OCI-LY7 (cell line): ENCODE data around the gene BLOC1S2. TPM values are rescaled to one million over a fixed set of nuclear protein-coding genes. Genes with fewer than 3 reads are reported as not detected.

Experiments
- BruUV-seq: library from RNA; stranded (reverse); fragments of 400-500 nt; replicated peaks from 2 replicates; lab custom pipeline; 2021; lab: Mats Ljungman, UMichigan
- CTCF ChIA-PET: fragments of 300-600 bp; sonication (Branson Sonifier 250); formaldehyde crosslinking; loops from one replicate; lab custom pipeline; 2022; ENCODE audit warnings: antibody characterized with exemption; ENCODE audit not compliant: unreplicated experiment; lab: Charles Lee
- POLR2A ChIA-PET: fragments of 300-600 bp; sonication (Branson Sonifier 250); formaldehyde crosslinking; loops from one replicate; lab custom pipeline; 2022; ENCODE audit warnings: antibody characterized with exemption; lab: Charles Lee
- DNase-seq: peaks from one replicate; pipeline ENCODE4 v3.0.0-alpha.2; 2015; ENCODE audit warnings: low spot score
- H2AFZ ChIP-seq: fragments of 200-600 bp; sonication (generic), shearing (Covaris generic); 2 replicates; pipeline ENCODE4 v1.6.1; 2014; ENCODE audit warnings: mild to moderate bottlenecking, antibody characterized with exemption, low read length, moderate library complexity
- H3K27ac ChIP-seq: fragments of 200-600 bp; sonication (generic); 2 replicates; pipeline ENCODE4 v1.5.1; 2014; ENCODE audit warnings: mixed run types, low read depth, mild to moderate bottlenecking, moderate library complexity, low read length, inconsistent platforms; ENCODE audit not compliant: poor library complexity, severe bottlenecking
- H3K36me3 ChIP-seq: fragments of 200-600 bp; sonication (generic); 2 replicates; pipeline ENCODE4 v1.6.1; 2014; ENCODE audit warnings: mild to moderate bottlenecking, antibody characterized with exemption, low read length, moderate library complexity, mixed read lengths; ENCODE audit not compliant: insufficient read depth
- H3K4me1 ChIP-seq: fragments of 200-600 bp; sonication (generic); 2 replicates; pipeline ENCODE4 v1.5.1; 2014; ENCODE audit warnings: mild to moderate bottlenecking, low read length; ENCODE audit not compliant: insufficient read depth, poor library complexity, severe bottlenecking
- H3K4me2 ChIP-seq: fragments of 200-600 bp; sonication (generic); 2 replicates; pipeline ENCODE4 v1.6.1; 2014; ENCODE audit warnings: mild to moderate bottlenecking, low read length
- H3K4me3 ChIP-seq: fragments of 200-600 bp; sonication (generic); 2 replicates; pipeline ENCODE4 v1.5.1; 2014; ENCODE audit warnings: mild to moderate bottlenecking, low read depth, low read length; ENCODE audit not compliant: poor library complexity, severe bottlenecking
- H3K79me2 ChIP-seq: fragments of 200-600 bp; sonication (generic); 2 replicates; pipeline ENCODE4 v1.6.1; 2016; ENCODE audit warnings: low read depth, mild to moderate bottlenecking, low read length, moderate library complexity, mixed read lengths; ENCODE audit not compliant: insufficient read depth
- H3K9me2 ChIP-seq: fragments of 200-600 bp; sonication (generic); 2 replicates; pipeline ENCODE4 v1.6.1; 2016; ENCODE audit warnings: mild to moderate bottlenecking, low read length, mixed read lengths; ENCODE audit not compliant: insufficient read depth
- H3K9me3 ChIP-seq: fragments of 200-600 bp; sonication (generic); 2 replicates; pipeline ENCODE4 v1.6.1; 2014; ENCODE audit warnings: mild to moderate bottlenecking, mixed run types, low read length, mixed read lengths
- H4K20me1 ChIP-seq: fragments of 200-600 bp; sonication (generic); 2 replicates; pipeline ENCODE4 v1.6.1; 2014; ENCODE audit warnings: mild to moderate bottlenecking, antibody characterized with exemption, low read length, moderate library complexity, mixed read lengths; ENCODE audit not compliant: insufficient read depth
- CTCF ChIP-seq: fragments of 200-600 bp; sonication (generic); conservative IDR thresholded peaks from 2 replicates; pipeline ENCODE4 v1.5.1; 2014; ENCODE audit warnings: mild to moderate bottlenecking, antibody characterized with exemption, low read length, moderate library complexity, mixed read lengths
- EZH2phosphoT487 ChIP-seq: fragments of 200-600 bp; sonication (generic); IDR thresholded peaks from 2 replicates; pipeline ENCODE4 v1.6.1; 2018; ENCODE audit warnings: low read depth, borderline replicate concordance, mild to moderate bottlenecking, mixed run types, antibody characterized with exemption, low read length, moderate library complexity, mixed read lengths
- intact Hi-C: fragments of 100-400 bp; cut with micrococcal nuclease; formaldehyde crosslinking; loops from one replicate; pipeline ENCODE4 v1.10.0; 2022; ENCODE audit not compliant: unreplicated experiment
- small RNA-seq: library from RNA; depleted of rRNA; stranded (forward); fragments of <200 nt; gene quantifications from one replicate; pipeline ENCODE3, GENCODE V24; 2014
- total RNA-seq, 2 experiments: library from RNA; depleted of rRNA in 1 of 2; stranded (reverse); fragments of >200 nt in 1 of 2; shearing (Covaris generic) in 1 of 2; gene quantifications; 2 replicates each; pipeline ENCODE4 v1.2.3, GENCODE V29; 2014 to 2022

BLOC1S2 gene
- total RNA-seq, 2 experiments from 2014 or later, result 39.7 to 54.8 TPM

- Histone ChIP-seq H3K9me3 (no peaks in the 10 kb centered on the region), H3K9me2 (no peaks in the 10 kb centered on the region), H3K4me2 (no peak overlapping the region), H4K20me1 (no peaks in the 10 kb centered on the region; the same call in 1 of the 2 replicates), H2AFZ (no peak overlapping the region), H3K4me3 (no peak overlapping the region), H3K27ac (no peak overlapping the region), H3K79me2 (peaks cover 22% of the 10 kb centered on the region; the same call in 1 of the 2 replicates), H3K36me3 (peaks cover 65% of the 10 kb centered on the region), H3K4me1 (peaks cover 27% of the 10 kb centered on the region)
- no peak for TF ChIP-seq CTCF
- TF ChIP-seq EZH2phosphoT487, result no peak
- CTCF ChIA-PET, result no interaction called here
- BruUV-seq, result no TSS peak
- no peak for DNase-seq
- POLR2A ChIA-PET, result interaction anchor here (1.3 kb wide), 1 partner anchor 46 kb away, joined by 4 read pairs; no protein-coding TSS in a partner anchor
- intact Hi-C loops, result no loop called here
Observed at GRCh38 chr10:100232101-100232500, 54.4 kb downstream of the BLOC1S2 start.

- H3K4me3 ChIP-seq, result peak overlapping the region; percentile 83
- peak overlapping the region; percentile 29 for H3K27ac ChIP-seq
- H3K4me2 ChIP-seq, result peak overlapping the region; percentile 75
- H4K20me1 ChIP-seq, result no peaks in the 10 kb centered on the region
- POLR2A ChIA-PET, result no interaction called here
- BruUV-seq, result TSS peak; percentile 93
- no peaks in the 10 kb centered on the region for H3K9me2 ChIP-seq
- peaks cover 40% of the 10 kb centered on the region; the same call in 1 of the 2 replicates for H3K79me2 ChIP-seq
- CTCF ChIA-PET, result no interaction called here
- intact Hi-C loops, result loop anchor here (1.0 kb wide), 1 partner anchor 45 kb away; no protein-coding TSS in a partner anchor
- H2AFZ ChIP-seq, result peak overlapping the region; percentile 70
- H3K9me3 ChIP-seq, result no peaks in the 10 kb centered on the region
- H3K4me1 ChIP-seq, result peaks cover 27% of the 10 kb centered on the region
- DNase-seq, result no peak
- H3K36me3 ChIP-seq, result peaks cover 55% of the 10 kb centered on the region
- no peak for TF ChIP-seq EZH2phosphoT487
Observed at GRCh38 chr10:100229819-100230422, 56.6 kb downstream of the BLOC1S2 start.

GRCh38 chr10:100223879-100224278 lies 62.6 kb downstream of the BLOC1S2 start:
- no peak overlapping the region for H3K4me3 ChIP-seq
- H3K36me3 ChIP-seq, result peaks cover 70% of the 10 kb centered on the region
- H3K4me1 ChIP-seq, result peaks cover 11% of the 10 kb centered on the region
- H3K9me3 ChIP-seq, result no peaks in the 10 kb centered on the region
- no peaks in the 10 kb centered on the region for H3K9me2 ChIP-seq
- peaks cover 35% of the 10 kb centered on the region; the same call in 1 of the 2 replicates for H3K79me2 ChIP-seq
- DNase-seq, result no peak
- H3K4me2 ChIP-seq, result no peak overlapping the region
- H2AFZ ChIP-seq, result no peak overlapping the region
- ChIA-PET POLR2A (interaction anchor here (0.7 to 1.9 kb wide), 5 partner anchors 10 to 123 kb away, joined by 3 to 4 read pairs (median 3); partner anchors contain the start of gene SCD), CTCF (no interaction called here)
- BruUV-seq, result no TSS peak
- no peak overlapping the region for H3K27ac ChIP-seq
- intact Hi-C loops, result no loop called here
- TF ChIP-seq EZH2phosphoT487, result no peak
- no peak for TF ChIP-seq CTCF
- H4K20me1 ChIP-seq, result no peaks in the 10 kb centered on the region

Small RNA genes within 50 kb of the gene (small RNA-seq; reads per million reads assigned to genes)
- gene RNU6-422P (not detected), gene SNORA12 (29.3 reads per million, percentile 98 among the genes with 10 or more reads in this experiment)

Other genes starting within 250 kb of the BLOC1S2 start
- gene CPN1, start 204.8 kb downstream of the BLOC1S2 start, total RNA-seq (2014; rRNA removed; shearing (Covaris generic)), result not detected in 2 replicates
- gene CPN1, start 204.8 kb downstream of the BLOC1S2 start, total RNA-seq (2022), result not detected in 2 replicates
- gene ERLIN1, start 100.7 kb downstream of the BLOC1S2 start, total RNA-seq (2014; rRNA removed; shearing (Covaris generic)), result 24.7 and 26.7 TPM in 2 replicates
- 24.1 and 25.6 TPM in 2 replicates for gene ERLIN1, start 100.7 kb downstream of the BLOC1S2 start, total RNA-seq (2022)
- 21.0 and 23.5 TPM in 2 replicates for gene CHUK, start 57.1 kb downstream of the BLOC1S2 start, total RNA-seq (2014; rRNA removed; shearing (Covaris generic))
- 25.6 and 26.2 TPM in 2 replicates for gene CHUK, start 57.1 kb downstream of the BLOC1S2 start, total RNA-seq (2022)
- 47.8 and 48.2 TPM in 2 replicates for gene CWF19L1, start 19.0 kb downstream of the BLOC1S2 start, total RNA-seq (2014; rRNA removed; shearing (Covaris generic))
- gene CWF19L1, start 19.0 kb downstream of the BLOC1S2 start, total RNA-seq (2022), result 48.6 and 51.0 TPM in 2 replicates
- gene PKD2L1, start 43.5 kb upstream of the BLOC1S2 start, total RNA-seq (2014; rRNA removed; shearing (Covaris generic)), result not detected in 2 replicates
- gene PKD2L1, start 43.5 kb upstream of the BLOC1S2 start, total RNA-seq (2022), result 0.76 TPM in 1 of 2 replicates, not detected in the other
- gene SCD, start 60.6 kb upstream of the BLOC1S2 start, total RNA-seq (2014; rRNA removed; shearing (Covaris generic)), result 66.1 and 76.8 TPM in 2 replicates
- 291 and 327 TPM in 2 replicates for gene SCD, start 60.6 kb upstream of the BLOC1S2 start, total RNA-seq (2022)
- not detected in 2 replicates for gene WNT8B, start 176.3 kb upstream of the BLOC1S2 start, total RNA-seq (2014; rRNA removed; shearing (Covaris generic))
- gene WNT8B, start 176.3 kb upstream of the BLOC1S2 start, total RNA-seq (2022), result not detected in 2 replicates
- gene SEC31B, start 233.2 kb upstream of the BLOC1S2 start, total RNA-seq (2014; rRNA removed; shearing (Covaris generic)), result 12.5 and 16.4 TPM in 2 replicates
- gene SEC31B, start 233.2 kb upstream of the BLOC1S2 start, total RNA-seq (2022), result 21.3 and 26.0 TPM in 2 replicates
- 288 and 374 TPM in 2 replicates for gene NDUFB8, start 243.2 kb upstream of the BLOC1S2 start, total RNA-seq (2014; rRNA removed; shearing (Covaris generic))
- gene NDUFB8, start 243.2 kb upstream of the BLOC1S2 start, total RNA-seq (2022), result 209 TPM in 2 replicates
- gene HIF1AN, start 249.3 kb upstream of the BLOC1S2 start, total RNA-seq (2014; rRNA removed; shearing (Covaris generic)), result 9.1 and 10.6 TPM in 2 replicates
- 44.6 and 46.2 TPM in 2 replicates for gene HIF1AN, start 249.3 kb upstream of the BLOC1S2 start, total RNA-seq (2022)